ENCODE results near the gene PRKAR1B. TPM values are rescaled to one million over a fixed set of nuclear protein-coding genes. Genes with fewer than 3 reads are reported as not detected.

The PRKAR1B gene
- total RNA-seq, 2 experiments from 2014 or later = 15.5 to 15.8 TPM

Other genes starting within 250 kb of the PRKAR1B start
- 1 to 10 TPM; 7.7 TPM for gene PDGFA, start 207.4 kb downstream of the PRKAR1B start, total RNA-seq
- gene DNAAF5, start 582 bp downstream of the PRKAR1B start, total RNA-seq = 10 to 100 TPM; 26.2 to 27.5 TPM
- 10 to 100 TPM; 67.8 to 74.4 TPM for gene SUN1, start 105.2 kb upstream of the PRKAR1B start, total RNA-seq
- 10 to 100 TPM; 19.3 to 20.2 TPM for gene GET4, start 149.3 kb upstream of the PRKAR1B start, total RNA-seq
- 1 to 10 TPM; 8.0 to 9.9 TPM for gene ADAP1, start 227.4 kb upstream of the PRKAR1B start, total RNA-seq
- 10 to 100 TPM; 12.6 to 15.2 TPM for gene COX19, start 248.3 kb upstream of the PRKAR1B start, total RNA-seq

Measured in activated naive CD4-positive, alpha-beta T cell treated with anti-CD3 and anti-CD28 coated beads for 36 hours (primary cell).